HepG2 (cell line): ENCODE results near the gene METTL26. TPM values are rescaled to one million over a fixed set of nuclear protein-coding genes. Genes with fewer than 3 reads are reported as not detected.

Experiments used
- AGO1 ChIP-seq: fragments of 200-400 bp; formaldehyde crosslinking; IDR thresholded peaks from 2 replicates; pipeline ENCODE4 v1.6.1; 2017; ENCODE audit warnings: mild to moderate bottlenecking, low read depth, low read length, moderate library complexity; ENCODE audit not compliant: poor library complexity, severe bottlenecking
- KDM1A ChIP-seq: IDR thresholded peaks from 2 replicates; pipeline ENCODE4 v1.6.1; 2016; ENCODE audit warnings: missing compliant biosample characterization
- MAFK ChIP-seq, 2 experiments: IDR thresholded peaks in 1 of 2; conservative IDR thresholded peaks in 1 of 2; 2 replicates each; pipeline ENCODE4 v1.6.1; 2011; ENCODE audit warnings: improper control_type of control experiment in 2 of 2, low read length in 2 of 2
- PAF1 ChIP-seq: IDR thresholded peaks from 2 replicates; pipeline ENCODE4 v1.6.1; 2016; ENCODE audit warnings: missing genetic modification reagents, missing compliant biosample characterization
- POLR2A ChIP-seq, 2 experiments: IDR thresholded peaks; 2 replicates each; pipeline ENCODE4 v1.6.1; 2011; ENCODE audit warnings: low read depth in 2 of 2, low read length in 2 of 2, mild to moderate bottlenecking in 1 of 2, moderate library complexity in 1 of 2; ENCODE audit not compliant: insufficient read depth in 1 of 2
- TEAD3 ChIP-seq: optimal IDR thresholded peaks from 2 replicates; pipeline ENCODE3; 2016; ENCODE audit warnings: borderline replicate concordance
- THAP11 ChIP-seq: IDR thresholded peaks from 2 replicates; pipeline ENCODE4 v1.6.1; 2016; ENCODE audit warnings: missing biosample characterization, missing genetic modification reagents
- ZBTB3 ChIP-seq: sonication (generic); formaldehyde crosslinking; IDR thresholded peaks from 2 replicates; pipeline ENCODE4 v1.4.0; 2020; ENCODE audit warnings: low read depth, mild to moderate bottlenecking, moderate library complexity, missing genetic modification reagents, borderline replicate concordance
- ZNF10 ChIP-seq: sonication (generic); formaldehyde crosslinking; IDR thresholded peaks from 2 replicates; pipeline ENCODE4 v1.4.0; 2020; ENCODE audit warnings: mild to moderate bottlenecking, low read depth, missing genetic modification reagents, borderline replicate concordance
- ZNF160 ChIP-seq: sonication (generic); formaldehyde crosslinking; IDR thresholded peaks from 2 replicates; pipeline ENCODE4 v1.8.0; 2022; ENCODE audit warnings: mild to moderate bottlenecking, inconsistent platforms, missing genetic modification reagents
- ZNF484 ChIP-seq: sonication (generic); formaldehyde crosslinking; IDR thresholded peaks from 2 replicates; pipeline ENCODE4 v1.5.1; 2020; ENCODE audit warnings: mild to moderate bottlenecking, low read depth, missing genetic modification reagents, borderline replicate concordance
- ZNF577 ChIP-seq: sonication (generic); formaldehyde crosslinking; IDR thresholded peaks from 2 replicates; pipeline ENCODE4 v1.4.0; 2020; ENCODE audit warnings: mild to moderate bottlenecking, low read depth, missing genetic modification reagents, borderline replicate concordance
- ZNF747 ChIP-seq: sonication (generic); formaldehyde crosslinking; IDR thresholded peaks from 2 replicates; pipeline ENCODE4 v1.8.1; 2023; ENCODE audit warnings: missing genetic modification reagents, mild to moderate bottlenecking, borderline replicate concordance
- ZNF773 ChIP-seq: sonication (generic); formaldehyde crosslinking; IDR thresholded peaks from 2 replicates; pipeline ENCODE4 v1.4.0; 2020; ENCODE audit warnings: missing genetic modification reagents, borderline replicate concordance
- ZZZ3 ChIP-seq: sonication (generic); formaldehyde crosslinking; IDR thresholded peaks from 2 replicates; pipeline ENCODE4 v1.4.0; 2020; ENCODE audit warnings: missing genetic modification reagents, mild to moderate bottlenecking, borderline replicate concordance
- polyA plus RNA-seq, 8 experiments: library from polyadenylated mRNA; depleted of rRNA in 3 of 8; stranded (reverse) in 7 of 8; unstranded in 1 of 8; fragments of >200 nt; fragmentation: Illumina TruSeq in 4 of 8; extraction: Trizol in 4 of 8; gene quantifications; 2 replicates each; pipeline versions ENCODE4 v1.2.1 to v1.2.3, GENCODE V29; 2011 to 2016; ENCODE audit warnings: low read depth in 4 of 8, missing spikeins in 1 of 8, mixed read lengths in 1 of 8; ENCODE audit not compliant: insufficient read depth in 1 of 8
- total RNA-seq, 5 experiments: library from RNA; depleted of rRNA; stranded (reverse); fragments of >200 nt; fragmentation: Illumina TruSeq; extraction: Trizol; gene quantifications; 2 replicates each; pipeline ENCODE4 v1.2.3, GENCODE V29; 2016; ENCODE audit warnings: low read depth in 1 of 5
- TF ChIP-seq, protein P1 (sequence below): sonication (generic); formaldehyde crosslinking; IDR thresholded peaks from 2 replicates; pipeline ENCODE4 v1.4.0; 2020; ENCODE audit warnings: missing genetic modification reagents, borderline replicate concordance
- TF ChIP-seq, protein P2 (sequence below): sonication (generic); formaldehyde crosslinking; IDR thresholded peaks from 2 replicates; pipeline ENCODE4 v1.5.0; 2020; ENCODE audit warnings: missing genetic modification reagents
- TF ChIP-seq, protein P3 (sequence below): sonication (generic); formaldehyde crosslinking; conservative IDR thresholded peaks from 2 replicates; pipeline ENCODE4 v1.4.0; 2020; ENCODE audit warnings: missing genetic modification reagents

METTL26 gene
- total and polyA plus RNA-seq, 2 of the 13 experiments (the other 11 are each of a cell fraction or from before 2014, with no cell fraction given): 65.5 to 70.1 TPM

DNA sequence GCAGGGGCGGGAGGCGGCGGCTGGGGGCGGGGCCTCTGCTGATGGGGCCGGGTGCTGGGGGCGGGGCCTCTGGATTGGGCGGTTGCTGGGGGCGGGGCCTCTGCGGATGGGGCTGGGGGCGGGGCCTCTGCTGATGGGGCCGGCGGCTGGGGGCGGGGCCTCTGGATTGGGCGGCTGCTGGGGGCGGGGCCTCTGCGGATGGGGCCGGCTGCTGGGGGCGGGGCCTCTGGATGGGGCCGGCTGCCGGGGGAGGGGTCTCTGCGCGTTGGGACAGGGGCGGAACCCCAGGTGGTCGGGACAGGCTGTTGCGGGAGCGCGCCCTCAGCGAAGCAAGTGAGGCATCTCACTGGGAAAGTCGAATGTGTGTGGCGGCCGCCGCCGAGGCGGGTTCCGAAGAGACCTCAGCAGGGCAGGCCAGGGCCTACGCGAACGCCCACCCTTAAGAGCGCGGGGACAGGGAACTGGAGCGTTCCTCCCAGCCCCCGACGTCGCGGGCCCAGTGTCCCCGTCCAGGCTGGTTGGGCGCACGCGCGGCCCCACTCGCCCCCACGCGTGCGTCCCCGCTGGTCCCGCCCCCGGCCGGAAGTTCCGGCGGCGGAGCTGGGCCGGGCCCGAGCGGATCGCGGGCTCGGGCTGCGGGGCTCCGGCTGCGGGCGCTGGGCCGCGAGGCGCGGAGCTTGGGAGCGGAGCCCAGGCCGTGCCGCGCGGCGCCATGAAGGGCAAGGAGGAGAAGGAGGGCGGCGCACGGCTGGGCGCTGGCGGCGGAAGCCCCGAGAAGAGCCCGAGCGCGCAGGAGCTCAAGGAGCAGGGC lies 43.9 kb upstream of the METTL26 start, which contains the start of gene STUB1 (continued):
- TF ChIP-seq, protein P1, sequence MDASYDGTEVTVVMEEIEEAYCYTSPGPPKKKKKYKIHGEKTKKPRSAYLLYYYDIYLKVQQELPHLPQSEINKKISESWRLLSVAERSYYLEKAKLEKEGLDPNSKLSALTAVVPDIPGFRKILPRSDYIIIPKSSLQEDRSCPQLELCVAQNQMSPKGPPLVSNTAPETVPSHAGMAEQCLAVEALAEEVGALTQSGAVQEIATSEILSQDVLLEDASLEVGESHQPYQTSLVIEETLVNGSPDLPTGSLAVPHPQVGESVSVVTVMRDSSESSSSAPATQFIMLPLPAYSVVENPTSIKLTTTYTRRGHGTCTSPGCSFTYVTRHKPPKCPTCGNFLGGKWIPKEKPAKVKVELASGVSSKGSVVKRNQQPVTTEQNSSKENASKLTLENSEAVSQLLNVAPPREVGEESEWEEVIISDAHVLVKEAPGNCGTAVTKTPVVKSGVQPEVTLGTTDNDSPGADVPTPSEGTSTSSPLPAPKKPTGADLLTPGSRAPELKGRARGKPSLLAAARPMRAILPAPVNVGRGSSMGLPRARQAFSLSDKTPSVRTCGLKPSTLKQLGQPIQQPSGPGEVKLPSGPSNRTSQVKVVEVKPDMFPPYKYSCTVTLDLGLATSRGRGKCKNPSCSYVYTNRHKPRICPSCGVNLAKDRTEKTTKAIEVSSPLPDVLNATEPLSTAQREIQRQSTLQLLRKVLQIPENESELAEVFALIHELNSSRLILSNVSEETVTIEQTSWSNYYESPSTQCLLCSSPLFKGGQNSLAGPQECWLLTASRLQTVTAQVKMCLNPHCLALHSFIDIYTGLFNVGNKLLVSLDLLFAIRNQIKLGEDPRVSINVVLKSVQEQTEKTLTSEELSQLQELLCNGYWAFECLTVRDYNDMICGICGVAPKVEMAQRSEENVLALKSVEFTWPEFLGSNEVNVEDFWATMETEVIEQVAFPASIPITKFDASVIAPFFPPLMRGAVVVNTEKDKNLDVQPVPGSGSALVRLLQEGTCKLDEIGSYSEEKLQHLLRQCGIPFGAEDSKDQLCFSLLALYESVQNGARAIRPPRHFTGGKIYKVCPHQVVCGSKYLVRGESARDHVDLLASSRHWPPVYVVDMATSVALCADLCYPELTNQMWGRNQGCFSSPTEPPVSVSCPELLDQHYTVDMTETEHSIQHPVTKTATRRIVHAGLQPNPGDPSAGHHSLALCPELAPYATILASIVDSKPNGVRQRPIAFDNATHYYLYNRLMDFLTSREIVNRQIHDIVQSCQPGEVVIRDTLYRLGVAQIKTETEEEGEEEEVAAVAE (CRISPR knock-in tag): no peak
- TF ChIP-seq MAFK (conservative IDR thresholded peaks at IDR 0.05 in 1 of 2, IDR thresholded peaks at IDR 0.05 in 1 of 2; ENCODE audit: low read length in 2 of 2) (no peak), TEAD3 (CRISPR knock-in tag) (no peak), ZNF747 (CRISPR knock-in tag) (no peak), ZNF577 (CRISPR knock-in tag) (no peak), ZNF773 (CRISPR knock-in tag) (0 out of 2 replicates have a peak, but pooled peaks have one; percentile 76), ZNF10 (CRISPR knock-in tag) (no peak), ZNF484 (no peak), KDM1A (CRISPR knock-in tag) (no peak), ZZZ3 (CRISPR knock-in tag) (no peak), AGO1 (no peak), PAF1 (CRISPR knock-in tag) (no peak), THAP11 (CRISPR knock-in tag) (peak; percentile 59; the same call in 1 of the 2 replicates), POLR2A (IDR thresholded peaks at IDR 0.05; ENCODE audit: insufficient read depth in 1 of 2, low read depth in 2 of 2, low read length in 2 of 2) (peak; percentile 48 to 73; a peak in 3 of 4 replicates), ZBTB3 (CRISPR knock-in tag) (no peak), ZNF160 (CRISPR knock-in tag) (no peak; the same call in 1 of the 2 replicates)
- TF ChIP-seq, protein P2, sequence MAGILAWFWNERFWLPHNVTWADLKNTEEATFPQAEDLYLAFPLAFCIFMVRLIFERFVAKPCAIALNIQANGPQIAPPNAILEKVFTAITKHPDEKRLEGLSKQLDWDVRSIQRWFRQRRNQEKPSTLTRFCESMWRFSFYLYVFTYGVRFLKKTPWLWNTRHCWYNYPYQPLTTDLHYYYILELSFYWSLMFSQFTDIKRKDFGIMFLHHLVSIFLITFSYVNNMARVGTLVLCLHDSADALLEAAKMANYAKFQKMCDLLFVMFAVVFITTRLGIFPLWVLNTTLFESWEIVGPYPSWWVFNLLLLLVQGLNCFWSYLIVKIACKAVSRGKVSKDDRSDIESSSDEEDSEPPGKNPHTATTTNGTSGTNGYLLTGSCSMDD (CRISPR knock-in tag): no peak
- TF ChIP-seq, protein P3, sequence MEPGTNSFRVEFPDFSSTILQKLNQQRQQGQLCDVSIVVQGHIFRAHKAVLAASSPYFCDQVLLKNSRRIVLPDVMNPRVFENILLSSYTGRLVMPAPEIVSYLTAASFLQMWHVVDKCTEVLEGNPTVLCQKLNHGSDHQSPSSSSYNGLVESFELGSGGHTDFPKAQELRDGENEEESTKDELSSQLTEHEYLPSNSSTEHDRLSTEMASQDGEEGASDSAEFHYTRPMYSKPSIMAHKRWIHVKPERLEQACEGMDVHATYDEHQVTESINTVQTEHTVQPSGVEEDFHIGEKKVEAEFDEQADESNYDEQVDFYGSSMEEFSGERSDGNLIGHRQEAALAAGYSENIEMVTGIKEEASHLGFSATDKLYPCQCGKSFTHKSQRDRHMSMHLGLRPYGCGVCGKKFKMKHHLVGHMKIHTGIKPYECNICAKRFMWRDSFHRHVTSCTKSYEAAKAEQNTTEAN (CRISPR knock-in tag): no peak
